K562 (cell line): ENCODE measurements around the gene PROM2. TPM values are rescaled to one million over a fixed set of nuclear protein-coding genes. Genes with fewer than 3 reads are reported as not detected.
A peak's percentile ranks its signal among the peaks of the same experiment; 100 is the strongest.

Experiments
- ATAC-seq: fragments of 200-7000 bp; cut with Tn5 transposase; 3 replicates; pipeline ENCODE4 v1.9.1; 2020; ENCODE audit warnings: moderate library complexity
- BruUV-seq: library from RNA; stranded (reverse); fragments of 400-500 nt; replicated peaks from 2 replicates; lab custom pipeline; 2021; lab: Mats Ljungman, UMichigan
- CTCF ChIA-PET: fragments of 300-600 bp; formaldehyde crosslinking; extraction: SDS; loops from one replicate; lab custom pipeline; 2021; ENCODE audit warnings: low intra/inter-chr PET ratio; lab: Yijun Ruan, JAX
- POLR2A ChIA-PET: fragments of 300-600, 350-650 bp; sonication (Branson Sonifier 250); formaldehyde crosslinking; extraction: SDS; loops from one replicate; lab custom pipeline; 2021; ENCODE audit warnings: antibody characterized with exemption, inconsistent platforms; lab: Yijun Ruan, JAX
- DNase-seq, 4 experiments: peaks; one replicate each; pipeline versions ENCODE4 v3.0.0 to v3.0.0-alpha.2; 2011 to 2018; ENCODE audit warnings: low spot score in 3 of 4, mixed read lengths in 3 of 4; ENCODE audit errors: extremely low read depth in 1 of 4
- FAIRE-seq: peaks from 2 replicates; lab custom pipeline; 2011; peaks lifted over from hg19 to GRCh38; lab: Jason Lieb, UNC
- H2AFZ ChIP-seq: 2 replicates; pipeline ENCODE4 v1.6.0; 2011; ENCODE audit warnings: low read depth, low read length, control low read depth, inconsistent platforms
- H3K27ac ChIP-seq: fragments of 200-600 bp; 3 replicates; pipeline ENCODE4 v1.8.0; 2011; ENCODE audit warnings: low read depth, mild to moderate bottlenecking, control low read depth, inconsistent platforms, low read length, moderate library complexity, mixed read lengths; ENCODE audit errors: extremely low read depth
- H3K27me3 ChIP-seq, 2 experiments: fragments of 300-600 bp in 1 of 2; 2 replicates in 1 of 2; 3 replicates in 1 of 2; pipeline versions ENCODE4 v1.6.0 to v1.8.0; 2011; ENCODE audit warnings: inconsistent platforms in 2 of 2, low read length in 2 of 2, mild to moderate bottlenecking in 1 of 2, mixed read lengths in 1 of 2, moderate library complexity in 1 of 2; ENCODE audit not compliant: control insufficient read depth in 2 of 2, insufficient read depth in 2 of 2
- H3K36me3 ChIP-seq: fragments of 300-600 bp; 3 replicates; pipeline ENCODE4 v1.8.0; 2011; ENCODE audit warnings: mild to moderate bottlenecking, low read length, inconsistent platforms; ENCODE audit not compliant: control insufficient read depth, insufficient read depth
- H3K4me1 ChIP-seq, 2 experiments: fragments of 200-600 bp in 1 of 2; replicated peaks in 1 of 2; 2 replicates in 1 of 2; 3 replicates in 1 of 2; pipeline versions ENCODE4 v1.5.1 to v1.8.0; 2011; ENCODE audit warnings: inconsistent platforms in 2 of 2, low read length in 2 of 2, mild to moderate bottlenecking in 1 of 2, mixed read lengths in 1 of 2, moderate library complexity in 1 of 2; ENCODE audit not compliant: control insufficient read depth in 2 of 2, insufficient read depth in 2 of 2
- H3K4me2 ChIP-seq: 2 replicates; pipeline ENCODE4 v1.6.1; 2011; ENCODE audit warnings: low read length, control low read depth, inconsistent platforms, mixed read lengths; ENCODE audit not compliant: insufficient read depth
- H3K4me3 ChIP-seq: fragments of 200-600 bp; sonication (generic), shearing (Covaris generic); 2 replicates; pipeline ENCODE4 v1.5.1; 2016; ENCODE audit warnings: control low read depth, inconsistent platforms
- H3K79me2 ChIP-seq: fragments of 200-600 bp; 3 replicates; pipeline ENCODE4 v1.8.0; 2011; ENCODE audit warnings: low read length, inconsistent platforms; ENCODE audit not compliant: control insufficient read depth, insufficient read depth
- H3K9ac ChIP-seq, 2 experiments: 2 replicates each; pipeline versions ENCODE4 v1.6.0 to v1.6.1; 2011; ENCODE audit warnings: low read depth in 2 of 2, low read length in 2 of 2, control low read depth in 1 of 2, inconsistent platforms in 1 of 2, mild to moderate bottlenecking in 1 of 2, mixed read lengths in 1 of 2; ENCODE audit not compliant: insufficient read depth in 1 of 2
- H3K9me1 ChIP-seq: one replicate; pipeline ENCODE4 v1.6.0; 2011; ENCODE audit warnings: inconsistent platforms, mild to moderate bottlenecking, low read length, moderate library complexity; ENCODE audit not compliant: control insufficient read depth, insufficient read depth
- H3K9me3 ChIP-seq: replicated peaks from 2 replicates; pipeline ENCODE4 v1.5.1; 2011; ENCODE audit warnings: low read depth, low read length, inconsistent platforms; ENCODE audit not compliant: control insufficient read depth, insufficient read depth
- H4K20me1 ChIP-seq: replicated peaks from 2 replicates; pipeline ENCODE4 v1.6.1; 2011; ENCODE audit warnings: low read length, inconsistent platforms, mixed read lengths; ENCODE audit not compliant: control insufficient read depth, insufficient read depth
- ARNT ChIP-seq, 2 experiments: fragments of 450-650 bp; IDR thresholded peaks; 2 replicates each; pipeline ENCODE4 v1.6.1; 2016; ENCODE audit warnings: mild to moderate bottlenecking in 1 of 2
- CBFA2T2 ChIP-seq: fragments of 450-650 bp; conservative IDR thresholded peaks from 2 replicates; pipeline ENCODE4 v1.6.1; 2017; ENCODE audit warnings: mild to moderate bottlenecking
- RAD51 ChIP-seq: fragments of 450-650 bp; IDR thresholded peaks from 2 replicates; pipeline ENCODE4 v1.7.1; 2016; ENCODE audit warnings: low read depth, mild to moderate bottlenecking, borderline replicate concordance
- TFE3 ChIP-seq: fragments of 450-650 bp; formaldehyde crosslinking; IDR thresholded peaks from 2 replicates; pipeline ENCODE4 v1.4.0; 2020; ENCODE audit warnings: mild to moderate bottlenecking, mixed read lengths
- WGBS: fragments of 100-300 bp; shearing (Covaris generic); methylation state at CpG from one replicate; pipeline ENCODE4 v1.1.6; 2016; ENCODE audit warnings: low coverage, mixed read lengths; ENCODE audit not compliant: insufficient coverage; ENCODE audit errors: missing lambda C conversion rate; 5-methylcytosine and 5-hydroxymethylcytosine counted together
- in situ Hi-C: fragments of 300-500 bp; cut with MboI; formaldehyde crosslinking; loops from 4 replicates; pipeline ENCODE4 v1.15.0; 2018; ENCODE audit warnings: inconsistent platforms, mixed read lengths
- intact Hi-C: fragments of 100-400 bp; cut with micrococcal nuclease; formaldehyde crosslinking; loops from 2 replicates; pipeline ENCODE4 v1.14.2; 2022
- polyA plus RNA-seq, 8 experiments: library from polyadenylated mRNA; depleted of rRNA in 4 of 8; stranded (reverse) in 5 of 8; unstranded in 3 of 8; fragments of >200 nt; fragmentation: Nextera tagmentation in 2 of 8; fragmentation: Illumina TruSeq in 1 of 8; extraction: Ambion mirVana in 2 of 8; extraction: Trizol in 1 of 8; gene quantifications; 2 replicates each; pipeline versions ENCODE4 v1.2.1 to v1.2.3, GENCODE V29; 2011 to 2014; ENCODE audit warnings: inconsistent platforms in 1 of 8, missing spikeins in 1 of 8
- total RNA-seq, 7 experiments: library from RNA; depleted of rRNA in 6 of 7; stranded (reverse); fragments of >200 nt in 6 of 7; fragmentation: Illumina TruSeq in 2 of 7; extraction: Trizol in 2 of 7; gene quantifications; 2 replicates each; pipeline versions ENCODE4 v1.2.1 to v1.2.3, GENCODE V29; 2011 to 2021; ENCODE audit warnings: low replicate concordance in 1 of 7

PROM2 gene
- total and polyA plus RNA-seq, 9 of the 15 experiments (the other 6 are each of a cell fraction or from before 2014, with no cell fraction given) = not detected

GRCh38 chr2:95312543-95313201 lies 38.4 kb downstream of the PROM2 start:
- 0 out of 2 replicates have a peak, but pooled peaks have one; percentile 8 for TF ChIP-seq CBFA2T2
- TF ChIP-seq ARNT (IDR thresholded peaks at IDR 0.05) = no peak
- TF ChIP-seq TFE3 (CRISPR knock-in tag) = peak; percentile 85
- TF ChIP-seq RAD51 = peak; percentile 63; the same call in 1 of the 2 replicates
- TF ChIP-seq, all 486 proteins: peak for 3
- FAIRE-seq (no peak), DNase-seq (no peak), ATAC-seq (no peak)
- H3K4me2 ChIP-seq = no peak overlapping the region
- H3K27me3 ChIP-seq = peaks cover 6 to 67% of the 10 kb centered on the region in 2 experiments; a peak in 4 of 5 replicates
- peaks cover 9% of the 10 kb centered on the region for H4K20me1 ChIP-seq
- no peaks in the 10 kb centered on the region for H3K79me2 ChIP-seq
- no peaks in the 10 kb centered on the region for H3K36me3 ChIP-seq
- intact Hi-C loops = no loop called here
- H2AFZ ChIP-seq = no peak overlapping the region
- no TSS peak for BruUV-seq
- no peaks in the 10 kb centered on the region for H3K9me1 ChIP-seq
- no peak overlapping the region for H3K27ac ChIP-seq
- peaks cover 0 to 5% of the 10 kb centered on the region in 2 experiments; a peak in 1 of 5 replicates for H3K4me1 ChIP-seq
- in situ Hi-C loops = no loop called here
- no peaks in the 10 kb centered on the region for H3K9me3 ChIP-seq
- H3K9ac ChIP-seq = no peak overlapping the region
- H3K4me3 ChIP-seq = no peak overlapping the region
- ChIA-PET POLR2A (interaction anchor here (1.5 kb wide), 1 partner anchor 9 kb away, joined by 5 read pairs; no protein-coding TSS in a partner anchor), CTCF (no interaction called here)
- under 1% methylated on average over 24 of the region's 24 CpGs for WGBS
